K562 (cell line): ENCODE measurements around the gene NUAK2. TPM values are rescaled to one million over a fixed set of nuclear protein-coding genes. Genes with fewer than 3 reads are reported as not detected.
A peak's percentile ranks its signal among the peaks of the same experiment; 100 is the strongest.

Source experiments
- ATF7 ChIP-seq: fragments of 450-650 bp; IDR thresholded peaks from 2 replicates; pipeline ENCODE4 v1.7.1; 2014; ENCODE audit warnings: mild to moderate bottlenecking, moderate library complexity
- BACH1 ChIP-seq: fragments of 200-800 bp; sonication (Bioruptor generic); IDR thresholded peaks from 2 replicates; pipeline ENCODE4 v1.6.1; 2016; ENCODE audit warnings: missing genetic modification characterization, missing compliant biosample characterization
- BDP1 ChIP-seq: IDR thresholded peaks from 3 replicates; pipeline ENCODE4 v1.6.1; 2011; ENCODE audit not compliant: insufficient read length, insufficient read depth
- CEBPG ChIP-seq, 3 experiments: fragments of 200-800 bp in 1 of 3; sonication (Bioruptor generic) in 1 of 3; sonication (generic) in 1 of 3; formaldehyde crosslinking in 1 of 3; IDR thresholded peaks in 2 of 3; conservative IDR thresholded peaks in 1 of 3; 2 replicates each; pipeline versions ENCODE4 v1.6.1 to v1.8.0; 2016 to 2022; ENCODE audit warnings: missing compliant biosample characterization in 2 of 3, missing genetic modification characterization in 2 of 3, mild to moderate bottlenecking in 1 of 3, missing genetic modification reagents in 1 of 3
- DPF2 ChIP-seq: fragments of 450-650 bp; IDR thresholded peaks from 2 replicates; pipeline ENCODE4 v1.6.1; 2016
- JUND ChIP-seq, 2 experiments: IDR thresholded peaks; 2 replicates in 1 of 2; 3 replicates in 1 of 2; pipeline ENCODE4 v1.6.1; 2011; ENCODE audit warnings: borderline replicate concordance in 2 of 2, low read depth in 2 of 2, low read length in 2 of 2, improper control_type of control experiment in 1 of 2, missing biosample characterization in 1 of 2, missing genetic modification characterization in 1 of 2, missing genetic modification reagents in 1 of 2
- MAFG ChIP-seq: fragments of 450-650 bp; conservative IDR thresholded peaks from 2 replicates; pipeline ENCODE4 v1.6.1; 2016; ENCODE audit warnings: missing genetic modification characterization, missing compliant biosample characterization
- MED1 ChIP-seq: sonication (generic); formaldehyde crosslinking; IDR thresholded peaks from 2 replicates; pipeline ENCODE4 v1.8.1; 2023; ENCODE audit warnings: missing genetic modification reagents, borderline replicate concordance
- MEF2D ChIP-seq: conservative IDR thresholded peaks from 2 replicates; pipeline ENCODE4 v1.6.1; 2016; ENCODE audit warnings: low read depth, missing genetic modification characterization, missing compliant biosample characterization
- NEUROD1 ChIP-seq: fragments of 150-350 bp; IDR thresholded peaks from 2 replicates; pipeline ENCODE4 v1.6.1; 2014; ENCODE audit warnings: borderline replicate concordance, low read length, low read depth; ENCODE audit not compliant: partially characterized antibody
- RAD51 ChIP-seq: fragments of 450-650 bp; IDR thresholded peaks from 2 replicates; pipeline ENCODE4 v1.7.1; 2016; ENCODE audit warnings: low read depth, mild to moderate bottlenecking, borderline replicate concordance
- RCOR1 ChIP-seq, 2 experiments: IDR thresholded peaks; 2 replicates each; pipeline ENCODE4 v1.6.1; 2012; ENCODE audit warnings: low read depth in 2 of 2, low read length in 2 of 2, borderline replicate concordance in 1 of 2, improper control_type of control experiment in 1 of 2
- SMARCA5 ChIP-seq: fragments of 450-650 bp; IDR thresholded peaks from 2 replicates; pipeline ENCODE4 v1.6.1; 2016
- SPI1 ChIP-seq: IDR thresholded peaks from 2 replicates; pipeline ENCODE4 v1.6.1; 2011; ENCODE audit warnings: low read depth, low read length, control low read depth, borderline replicate concordance
- XRCC4 ChIP-seq: IDR thresholded peaks from one replicate; pipeline ENCODE4 v1.6.1; 2011; ENCODE audit not compliant: insufficient read depth, insufficient read length; ENCODE audit errors: extremely low read depth
- ZNF316 ChIP-seq: fragments of 450-650 bp; IDR thresholded peaks from 2 replicates; pipeline ENCODE4 v1.6.1; 2016
- ZNF449 ChIP-seq: fragments of 250-450 bp; sonication (Bioruptor Pico); IDR thresholded peaks from 2 replicates; pipeline ENCODE4 v1.8.0; 2022; ENCODE audit warnings: moderate library complexity, mild to moderate bottlenecking, inconsistent platforms
- ZNF511 ChIP-seq: sonication (generic); formaldehyde crosslinking; IDR thresholded peaks from 2 replicates; pipeline ENCODE4 v1.8.0; 2022; ENCODE audit warnings: mild to moderate bottlenecking, missing genetic modification reagents
- ZNF583 ChIP-seq: fragments of 250-450 bp; sonication (Bioruptor Pico); IDR thresholded peaks from 2 replicates; pipeline ENCODE4 v1.4.0; 2020
- ZNF609 ChIP-seq: sonication (generic); formaldehyde crosslinking; IDR thresholded peaks from 2 replicates; pipeline ENCODE4 v1.8.1; 2023; ENCODE audit warnings: missing genetic modification reagents, mild to moderate bottlenecking, borderline replicate concordance
- polyA plus RNA-seq, 8 experiments: library from polyadenylated mRNA; depleted of rRNA in 4 of 8; stranded (reverse) in 5 of 8; unstranded in 3 of 8; fragments of >200 nt; fragmentation: Nextera tagmentation in 2 of 8; fragmentation: Illumina TruSeq in 1 of 8; extraction: Ambion mirVana in 2 of 8; extraction: Trizol in 1 of 8; gene quantifications; 2 replicates each; pipeline versions ENCODE4 v1.2.1 to v1.2.3, GENCODE V29; 2011 to 2014; ENCODE audit warnings: inconsistent platforms in 1 of 8, missing spikeins in 1 of 8
- total RNA-seq, 7 experiments: library from RNA; depleted of rRNA in 6 of 7; stranded (reverse); fragments of >200 nt in 6 of 7; fragmentation: Illumina TruSeq in 2 of 7; extraction: Trizol in 2 of 7; gene quantifications; 2 replicates each; pipeline versions ENCODE4 v1.2.1 to v1.2.3, GENCODE V29; 2011 to 2021; ENCODE audit warnings: low replicate concordance in 1 of 7

The NUAK2 gene
- total and polyA plus RNA-seq, 9 of the 15 experiments (the other 6 are each of a cell fraction or from before 2014, with no cell fraction given), result 0.04 to 0.44 (median 0.14) TPM

- TF ChIP-seq BACH1 (tag) (peak; percentile 93), SPI1 (no peak), ZNF583 (CRISPR knock-in tag) (0 out of 2 replicates have a peak, but pooled peaks have one; percentile 45), RCOR1 (IDR thresholded peaks at IDR 0.05; ENCODE audit: borderline replicate concordance in 1 of 2, low read depth in 2 of 2, low read length in 2 of 2) (peak; percentile 71 to 97; a peak in 3 of 4 replicates), ZNF511 (CRISPR knock-in tag) (no peak), ZNF609 (CRISPR knock-in tag) (no peak), MEF2D (tag) (0 out of 2 replicates have a peak, but pooled peaks have one; percentile 15), XRCC4 (no peak), CEBPG (CRISPR knock-in tag; IDR thresholded peaks at IDR 0.05) (no peak), CEBPG (tag; conservative IDR thresholded peaks at IDR 0.05 in 1 of 2, IDR thresholded peaks at IDR 0.05 in 1 of 2) (no peak), NEUROD1 (peak; percentile 23), RAD51 (peak; percentile 58; the same call in 1 of the 2 replicates), JUND (IDR thresholded peaks at IDR 0.05; ENCODE audit: borderline replicate concordance, low read depth, low read length) (peak; percentile 31; the same call in 1 of the 2 replicates), JUND (tag; IDR thresholded peaks at IDR 0.05; ENCODE audit: borderline replicate concordance, low read depth, low read length) (no peak; the same call in 2 of the 3 replicates), ZNF316 (peak; percentile 82), SMARCA5 (no peak), MED1 (CRISPR knock-in tag) (no peak), ZNF449 (CRISPR knock-in tag) (0 out of 2 replicates have a peak, but pooled peaks have one; percentile 35), ATF7 (0 out of 2 replicates have a peak, but pooled peaks have one; percentile 24), MAFG (tag) (peak; percentile 88), DPF2 (peak; percentile 43; the same call in 1 of the 2 replicates), BDP1 (no peak)
These were observed 62.8 kb downstream of the NUAK2 start (continued) for GRCh38 chr1:205258719-205259118.
